Measurements from ENCODE around the gene AVPR2. TPM values are rescaled to one million over a fixed set of nuclear protein-coding genes. Genes with fewer than 3 reads are reported as not detected.
A peak's percentile ranks its signal among the peaks of the same experiment; 100 is the strongest.

The AVPR2 gene
- total RNA-seq, 2 donors from 2014 or later = 1.4 to 2.0 TPM

DNA sequence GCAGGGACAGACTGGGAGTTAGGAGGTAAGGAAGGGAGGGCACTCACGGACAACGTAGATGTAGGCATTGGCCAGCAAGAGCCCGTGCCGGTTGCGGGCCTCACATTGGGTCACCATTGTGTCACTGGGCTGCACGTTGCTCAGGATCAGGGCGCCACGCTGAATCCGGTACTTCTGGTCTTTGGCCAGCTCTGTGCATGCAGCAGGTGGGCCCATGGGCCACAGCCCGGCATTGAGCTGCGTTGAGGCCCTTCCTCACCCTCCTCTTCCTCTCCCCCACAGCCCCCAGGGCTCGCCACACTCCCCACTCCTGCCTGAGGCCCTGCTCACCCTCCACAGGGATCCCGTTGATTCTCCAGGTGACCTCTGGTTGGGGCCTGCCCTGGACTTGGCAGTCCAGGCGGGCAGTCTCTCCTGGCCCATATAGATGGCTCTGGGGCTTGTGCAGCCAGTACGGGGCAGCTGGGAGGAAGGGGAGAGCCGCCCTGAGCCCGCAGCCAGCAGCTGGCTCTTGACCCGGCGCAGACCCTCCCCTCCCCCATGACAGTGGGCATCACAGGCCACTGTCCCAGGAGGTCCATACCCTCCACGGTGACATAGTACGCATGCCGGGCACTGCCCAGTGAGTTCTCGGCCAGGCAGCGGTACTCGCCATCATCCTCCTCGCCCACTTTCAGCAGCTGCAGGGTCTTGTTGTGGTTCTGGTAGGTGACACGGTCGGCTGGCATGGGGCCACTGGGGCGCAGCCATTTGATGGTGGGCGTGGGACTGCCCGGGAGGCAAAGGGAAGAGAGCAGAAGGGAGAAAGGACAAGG lies 34.8 kb upstream of the AVPR2 start:
- DNase-seq (ENCODE audit: low spot score) = peak; percentile 68
- intact Hi-C loops (cut with DNase I) = no loop called here

DNA sequence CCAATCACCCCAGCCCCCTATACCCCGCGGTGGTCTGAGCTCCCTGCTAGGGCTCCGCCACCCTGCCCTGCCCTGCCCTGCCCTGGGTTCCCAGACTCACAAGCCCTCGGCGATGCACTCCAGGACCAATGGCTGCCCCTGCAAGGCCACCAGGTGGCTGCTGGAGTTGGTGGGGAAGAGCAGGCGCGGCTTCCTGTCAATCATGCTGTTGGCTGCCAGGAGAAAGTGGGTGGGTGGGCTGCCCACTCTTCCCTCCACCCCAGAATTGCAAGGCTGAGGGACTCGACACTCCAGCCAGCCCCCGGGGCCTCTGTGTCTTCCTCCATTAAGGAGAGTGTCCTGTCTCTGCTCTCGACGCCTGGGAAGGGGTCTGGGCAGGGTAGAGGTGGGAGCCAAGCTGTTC lies 34.2 kb upstream of the AVPR2 start:
- peak; percentile 73 for DNase-seq (ENCODE audit: low spot score)
- intact Hi-C loops (cut with DNase I) = no loop called here

DNA sequence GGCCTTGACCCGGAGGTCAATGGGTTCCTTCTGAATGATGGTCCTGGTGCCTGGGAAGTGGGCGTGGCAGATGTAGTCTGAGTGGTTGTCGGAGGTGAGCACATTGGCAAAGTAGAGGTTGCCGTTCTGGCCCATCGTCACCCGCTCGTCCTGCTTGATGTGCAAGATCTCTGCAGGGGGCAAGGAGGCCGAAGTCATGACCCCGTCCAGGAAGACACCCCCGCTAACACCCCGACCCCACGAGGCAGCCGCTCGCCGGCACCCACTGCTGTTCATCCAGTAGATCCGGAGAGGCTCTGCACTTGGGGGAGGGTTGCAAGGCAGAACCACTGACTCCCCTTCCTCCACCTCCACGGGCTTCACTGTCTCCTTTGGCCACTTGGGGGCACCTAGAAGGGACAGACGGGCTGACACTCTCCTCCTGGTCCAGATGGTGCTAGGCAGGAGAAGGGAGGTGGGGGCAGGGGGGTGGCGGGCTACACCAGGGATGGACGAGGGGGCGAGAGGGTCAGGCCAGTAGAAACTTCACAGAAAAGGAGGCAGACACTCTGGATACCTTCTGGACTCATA lies 33.6 kb upstream of the AVPR2 start:
- peak; percentile 72 for DNase-seq (ENCODE audit: low spot score)
- intact Hi-C loops (cut with DNase I) = no loop called here

DNA sequence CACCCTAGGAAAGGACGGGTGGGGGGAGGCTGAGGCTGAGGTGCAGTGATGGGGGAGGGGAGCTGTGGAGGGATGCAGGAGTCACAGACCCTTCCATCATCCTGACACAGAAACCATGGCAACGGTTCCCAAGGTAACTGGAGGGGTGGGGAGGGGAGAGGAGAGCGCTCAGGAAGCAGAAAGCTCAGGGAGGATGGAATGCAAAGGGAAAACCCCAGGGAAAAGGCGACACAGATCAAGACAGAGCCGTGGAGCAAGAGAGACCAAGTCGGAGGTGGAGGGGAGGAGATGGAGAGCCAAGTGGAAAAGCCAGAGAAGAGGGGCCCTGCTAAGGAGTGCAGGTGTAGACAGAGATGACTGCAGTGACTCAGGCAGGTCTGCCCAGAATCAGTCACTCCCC lies 33.0 kb upstream of the AVPR2 start:
- intact Hi-C loops (cut with DNase I) = no loop called here
- no peak for DNase-seq (ENCODE audit: low spot score)

DNA sequence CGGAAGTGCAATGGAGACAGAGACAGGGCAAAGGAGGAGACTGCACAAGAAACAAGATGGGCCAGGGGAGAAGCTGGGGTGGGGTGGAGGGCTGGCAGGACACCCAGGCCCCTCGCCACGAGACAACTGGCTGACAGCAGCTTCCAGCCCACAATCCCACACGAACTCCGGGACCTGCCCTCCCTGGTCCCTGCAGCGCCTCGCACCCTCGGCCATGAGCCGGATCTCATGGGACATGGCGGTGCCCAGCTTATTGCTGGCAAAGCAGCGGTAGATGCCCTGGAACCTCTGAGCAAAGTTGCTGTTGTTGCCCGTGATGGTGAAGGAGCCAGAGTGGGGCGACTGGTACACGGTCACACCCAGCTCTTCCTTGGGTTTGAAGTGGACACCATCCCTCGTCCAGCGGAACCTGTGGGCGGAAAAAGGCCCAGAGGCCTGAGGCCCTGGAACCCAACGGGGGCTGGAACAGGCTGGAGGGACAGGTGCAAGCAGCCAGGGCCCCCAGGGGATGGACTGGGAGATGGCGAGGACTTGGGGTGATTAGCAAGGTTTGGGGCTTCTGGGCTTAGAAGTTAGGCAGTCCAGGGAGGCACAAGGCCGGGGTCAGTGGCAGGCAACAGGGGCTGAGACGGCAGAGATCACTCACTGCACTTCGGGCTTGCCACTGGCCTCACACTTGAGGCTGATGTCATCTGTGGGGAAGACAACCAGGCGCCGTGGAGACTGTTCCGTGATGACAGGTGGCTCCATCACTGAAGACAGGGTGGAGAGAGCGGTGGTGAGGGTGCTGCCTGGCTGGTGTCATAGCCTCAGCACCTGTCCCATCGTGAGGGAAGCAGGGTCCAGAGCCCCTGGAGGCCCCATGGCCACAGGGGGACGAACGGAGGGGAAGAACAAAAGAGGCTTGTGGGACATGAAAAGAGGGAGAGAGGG lies 32.3 kb upstream of the AVPR2 start:
- no peak for DNase-seq (ENCODE audit: low spot score)
- intact Hi-C loops (cut with DNase I) = no loop called here

DNA sequence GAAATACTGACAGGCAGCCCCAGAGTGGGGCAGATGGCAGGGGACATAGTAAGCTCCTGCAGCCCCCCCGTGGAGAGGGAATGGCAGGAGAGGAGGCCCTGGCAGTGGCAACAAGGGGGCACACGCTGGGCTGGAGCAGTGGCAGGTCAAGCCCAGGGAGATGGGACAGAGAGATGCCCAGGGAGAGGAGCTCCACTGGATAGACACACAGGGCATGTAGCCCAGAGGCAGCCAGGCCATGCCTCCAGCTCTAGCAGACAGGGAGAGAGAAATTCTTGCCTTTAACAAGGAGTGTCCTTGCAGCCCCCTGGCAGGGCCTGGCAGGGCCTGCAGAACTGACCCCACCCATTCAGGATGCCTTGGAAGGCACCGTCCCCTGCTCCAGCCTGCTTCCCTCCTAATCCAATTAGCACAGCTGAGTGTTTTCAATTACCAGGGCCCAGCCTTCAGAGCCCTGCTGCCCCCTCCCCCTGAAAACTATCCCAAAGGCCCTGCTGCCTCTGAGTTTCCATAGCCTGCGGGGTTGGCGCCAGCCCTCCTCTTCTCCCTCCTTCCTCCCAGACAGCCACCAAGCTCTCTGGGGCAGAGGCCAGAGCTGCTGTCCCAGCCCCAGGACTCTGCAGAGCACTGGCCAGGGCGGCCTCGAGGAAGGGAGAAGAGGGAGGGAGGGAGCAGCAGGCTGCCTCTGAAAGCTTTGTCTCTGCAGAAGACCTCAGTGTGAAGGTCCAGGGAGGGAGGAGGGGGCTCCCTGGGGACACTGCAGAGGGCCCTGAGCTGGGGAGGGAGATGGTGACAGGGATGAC lies 31.0 kb upstream of the AVPR2 start:
- intact Hi-C loops (cut with DNase I) = no loop called here
- DNase-seq (ENCODE audit: low spot score) = peak; percentile 67

DNA sequence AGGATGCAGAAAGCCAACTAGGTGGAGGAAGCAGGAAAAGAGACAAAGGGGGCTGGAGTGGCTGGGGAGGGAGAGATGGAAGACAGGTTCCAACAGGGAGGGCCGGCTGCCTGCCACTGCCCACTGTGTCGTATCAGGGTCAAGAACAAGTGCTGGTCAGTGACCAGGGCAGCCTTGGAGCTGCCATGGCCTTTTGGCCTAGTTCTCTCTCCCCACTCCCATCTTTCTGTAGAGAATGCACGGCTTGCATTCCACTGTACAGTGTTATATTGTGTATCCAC lies 30.4 kb upstream of the AVPR2 start:
- no peak for DNase-seq (ENCODE audit: low spot score)
- intact Hi-C loops (cut with DNase I) = no loop called here

DNA sequence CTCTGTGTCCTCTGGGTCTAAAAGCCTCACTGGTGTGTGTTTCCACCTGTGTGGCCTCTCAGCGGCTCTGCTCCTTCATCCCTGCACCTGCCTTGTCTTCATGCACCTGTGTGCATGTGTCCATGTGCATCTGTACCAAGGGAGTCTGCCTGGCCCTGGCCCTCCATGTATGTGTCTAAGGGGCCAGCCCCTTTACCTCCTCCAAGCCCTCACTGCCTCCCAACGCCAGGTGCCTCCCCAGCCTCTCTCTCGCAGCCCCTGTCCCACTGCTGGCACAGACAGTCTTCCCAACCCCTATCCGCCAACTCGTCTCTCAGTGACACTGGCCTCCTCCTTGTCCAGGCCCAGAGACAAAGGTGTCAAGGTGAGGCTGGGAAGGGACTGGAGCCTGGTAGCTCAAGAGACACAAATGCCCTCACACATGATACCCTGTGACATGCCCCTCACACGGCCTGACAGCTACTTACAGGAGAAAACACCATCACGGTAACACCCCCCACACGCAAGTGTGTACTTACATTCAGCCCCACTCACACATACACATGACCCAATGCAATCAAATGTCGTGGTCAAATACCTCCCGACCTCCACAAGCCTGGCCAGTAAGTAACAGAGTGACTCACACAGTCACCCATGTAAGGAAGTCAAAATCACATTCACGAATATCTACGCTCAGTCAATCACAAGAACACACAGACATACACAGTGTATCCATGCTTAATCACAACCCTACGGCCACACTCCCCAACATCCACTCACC lies 29.9 kb upstream of the AVPR2 start:
- DNase-seq (ENCODE audit: low spot score) = peak; percentile 50
- intact Hi-C loops (cut with DNase I) = no loop called here

DNA sequence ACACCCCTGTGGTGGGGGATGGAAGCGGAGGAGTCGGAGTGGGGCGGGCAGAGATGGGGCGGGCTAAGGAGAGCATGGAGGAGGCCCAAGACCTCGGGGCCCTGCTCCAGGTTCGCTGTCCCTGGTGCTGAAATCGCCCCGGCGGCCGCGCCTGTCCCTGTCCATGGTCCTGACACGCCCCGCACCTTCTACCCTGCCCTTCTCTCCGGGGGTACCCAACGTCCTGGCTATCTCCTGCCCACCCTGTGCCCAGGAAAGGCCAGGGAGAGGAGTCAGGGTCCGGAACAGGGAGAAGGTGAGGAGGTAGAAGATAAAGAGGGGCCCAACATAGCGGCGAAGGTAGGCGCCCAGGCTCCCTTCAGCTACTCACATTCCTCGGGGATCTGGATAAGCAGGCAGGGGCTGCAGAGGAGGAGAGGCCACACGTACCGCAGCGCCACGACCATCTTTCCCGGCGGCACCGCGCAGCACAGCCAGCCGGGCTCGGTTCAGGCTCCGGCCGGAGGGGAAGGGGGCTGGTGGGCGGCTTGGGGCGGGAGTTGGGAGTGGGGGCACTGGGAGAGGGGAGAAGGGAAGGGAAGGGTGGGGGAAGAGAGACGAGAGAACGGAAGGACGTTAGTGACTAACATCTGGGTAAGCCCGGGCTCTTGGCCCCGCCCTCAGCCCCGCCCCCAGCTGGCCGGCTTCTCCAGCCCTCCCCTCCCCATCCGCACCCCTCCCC lies 28.9 kb upstream of the AVPR2 start:
- intact Hi-C loops (cut with DNase I) = no loop called here
- DNase-seq (ENCODE audit: low spot score) = peak; percentile 87

DNA sequence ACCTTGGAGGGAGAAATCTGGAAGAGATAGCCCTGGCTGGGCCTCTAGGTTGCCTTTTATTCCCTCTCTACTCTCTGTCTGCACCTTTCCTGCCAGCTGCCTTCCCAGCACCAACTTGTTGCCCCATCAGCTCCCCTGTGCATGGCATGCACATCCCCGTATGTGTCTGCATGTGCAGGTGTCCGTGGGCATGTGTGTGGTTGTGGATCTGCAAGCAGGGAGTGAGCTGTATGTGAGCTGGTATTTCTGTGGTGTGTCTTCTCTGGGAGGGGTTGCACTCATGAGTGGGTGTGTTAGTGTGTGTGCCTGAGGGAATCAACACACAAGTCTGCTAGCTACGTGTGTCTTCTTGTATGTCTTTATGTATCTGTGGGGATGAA lies 28.4 kb upstream of the AVPR2 start:
- intact Hi-C loops (cut with DNase I) = no loop called here
- no peak for DNase-seq (ENCODE audit: low spot score)

DNA sequence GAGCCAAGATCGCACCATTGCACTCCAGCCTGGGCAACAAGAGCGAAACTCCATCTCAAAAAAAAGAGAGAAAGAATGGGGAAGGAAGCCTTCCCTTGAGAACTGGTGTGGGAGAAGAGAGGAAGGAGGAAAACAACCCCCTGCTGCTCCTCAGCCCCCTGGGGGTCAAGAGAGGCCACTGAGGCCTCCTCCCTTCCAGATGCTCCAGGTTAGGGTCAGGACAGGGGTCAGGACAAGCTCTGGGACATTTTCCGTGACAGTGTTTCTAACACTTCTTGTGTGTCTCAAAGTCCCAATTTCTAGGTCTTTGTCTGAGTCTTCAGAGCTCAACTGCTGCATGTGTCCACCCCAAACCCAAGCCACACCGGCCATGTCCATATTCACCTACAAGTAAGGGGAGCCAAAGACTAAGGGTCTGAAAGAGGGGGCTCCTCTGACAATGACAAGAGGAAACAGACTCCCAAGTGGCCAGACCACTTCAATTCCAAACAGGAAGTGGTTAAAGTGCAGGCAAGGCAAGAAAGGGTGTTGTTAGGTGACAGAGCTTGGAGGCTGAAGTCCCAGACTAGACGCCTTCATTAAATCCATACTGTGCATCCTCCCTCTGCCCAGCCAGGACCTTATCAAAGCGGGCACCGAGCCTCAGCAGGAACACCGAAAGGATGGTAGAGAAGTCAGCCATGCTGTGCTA lies 26.8 kb upstream of the AVPR2 start:
- intact Hi-C loops (cut with DNase I) = no loop called here
- DNase-seq (ENCODE audit: low spot score) = peak; percentile 12

DNA sequence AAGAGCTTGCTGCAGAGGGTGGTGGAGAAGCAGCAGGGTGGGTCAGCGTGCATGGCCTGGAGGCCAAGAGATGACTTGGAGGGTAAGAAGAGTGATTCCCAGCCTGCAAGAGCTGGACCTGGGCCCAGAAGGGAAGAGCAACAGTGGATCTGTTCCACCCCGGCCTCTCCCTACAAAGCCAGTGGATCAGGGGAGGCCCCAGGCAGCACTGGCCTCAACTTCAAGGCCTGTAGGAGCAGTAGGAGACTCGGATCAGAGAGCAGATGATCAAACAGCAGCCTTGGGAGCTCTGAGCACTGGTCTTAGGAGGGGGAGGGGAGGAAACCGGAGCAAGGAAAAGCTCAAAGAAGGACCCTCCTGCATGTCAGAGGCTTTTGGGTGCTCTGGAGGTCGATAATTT lies 26.1 kb upstream of the AVPR2 start:
- no peak for DNase-seq (ENCODE audit: low spot score)
- intact Hi-C loops (cut with DNase I) = no loop called here

DNA sequence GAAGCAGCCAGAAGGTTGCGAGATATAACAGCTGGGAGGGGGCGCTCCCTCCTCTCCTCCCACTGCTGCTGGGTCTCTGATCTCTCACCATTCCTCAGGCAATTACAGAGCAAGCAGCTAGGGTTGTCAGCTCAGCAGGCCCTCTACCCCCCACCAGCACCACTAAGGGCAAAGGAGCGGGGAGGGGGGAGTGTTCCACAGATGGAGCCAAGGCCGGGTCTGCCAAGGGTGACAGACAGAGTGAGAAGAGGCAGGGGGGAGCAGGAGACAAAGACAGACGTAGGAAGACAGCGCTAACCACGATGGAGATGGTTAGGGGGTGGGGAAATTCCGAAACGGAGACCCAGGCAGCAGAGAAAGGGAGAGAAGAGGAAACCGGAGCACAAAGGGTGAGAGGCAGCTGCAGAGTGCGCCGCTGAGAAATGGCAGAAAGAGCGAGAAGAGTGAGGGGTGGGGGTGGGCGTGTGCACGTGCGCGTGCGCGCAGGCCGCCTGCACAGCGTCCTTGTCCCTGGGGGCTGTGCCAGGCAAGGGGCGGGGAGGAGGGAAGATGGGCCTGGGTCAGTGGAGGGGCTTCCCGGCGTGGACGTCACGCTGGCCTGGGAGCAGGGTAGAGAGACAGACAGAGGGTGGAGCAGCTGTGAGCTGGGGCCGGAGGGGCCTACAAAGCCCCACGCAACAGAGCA lies 25.4 kb upstream of the AVPR2 start:
- intact Hi-C loops (cut with DNase I) = no loop called here
- no peak for DNase-seq (ENCODE audit: low spot score)

DNA sequence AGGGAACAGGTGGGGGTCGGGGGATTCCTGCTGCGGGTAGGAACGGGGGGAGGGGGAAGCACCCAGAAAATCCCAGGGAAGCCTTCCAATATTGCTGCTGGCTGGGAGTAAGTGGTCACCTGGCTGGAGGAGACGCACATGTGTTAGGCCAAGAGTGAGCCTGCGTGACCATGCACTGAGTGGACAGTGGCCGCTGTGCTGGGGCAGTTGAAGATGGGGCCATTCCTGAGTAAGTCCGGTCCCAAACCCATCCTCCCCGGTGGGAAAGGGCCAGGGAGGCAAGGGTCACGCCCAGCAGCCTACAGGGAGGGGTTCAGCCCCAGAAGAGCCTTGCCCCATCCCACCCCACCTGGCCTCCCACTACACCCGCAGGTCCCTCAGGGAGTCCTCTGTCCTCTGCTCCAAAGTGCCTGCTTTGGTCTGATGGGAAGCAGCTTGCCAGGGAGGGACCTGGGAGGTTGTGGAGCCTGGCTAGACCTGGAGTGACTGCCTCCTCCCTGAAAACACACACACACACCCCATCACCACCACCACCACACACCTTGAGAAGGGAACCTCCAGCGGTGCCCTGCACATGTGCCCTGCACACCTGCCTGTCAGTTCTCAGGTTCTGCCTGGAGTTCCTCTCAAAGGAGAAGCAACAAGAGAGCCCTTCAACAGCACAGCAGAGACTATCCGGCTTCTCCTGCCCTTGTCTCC lies 24.6 kb upstream of the AVPR2 start:
- intact Hi-C loops (cut with DNase I) = no loop called here
- no peak for DNase-seq (ENCODE audit: low spot score)

DNA sequence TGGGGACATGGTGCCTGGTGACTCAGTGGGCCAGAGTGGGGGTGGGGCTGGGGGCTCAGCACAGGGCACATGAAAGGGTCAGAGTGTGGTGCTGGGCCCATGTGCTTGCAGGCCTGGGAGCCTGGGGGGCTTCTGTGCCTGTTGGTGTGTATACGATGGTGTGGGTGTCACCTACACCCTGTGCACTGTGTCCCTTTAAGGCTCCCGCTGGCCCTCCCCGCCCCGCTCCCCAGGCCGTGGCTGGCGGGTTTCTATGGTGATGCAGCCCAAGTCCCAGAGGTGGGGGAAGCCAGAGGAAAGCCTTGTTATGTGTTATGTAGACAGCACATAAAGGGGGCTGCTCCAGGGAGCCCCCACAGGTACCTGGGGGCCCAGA lies 24.0 kb upstream of the AVPR2 start:
- intact Hi-C loops (cut with DNase I) = no loop called here
- DNase-seq (ENCODE audit: low spot score) = no peak

DNA sequence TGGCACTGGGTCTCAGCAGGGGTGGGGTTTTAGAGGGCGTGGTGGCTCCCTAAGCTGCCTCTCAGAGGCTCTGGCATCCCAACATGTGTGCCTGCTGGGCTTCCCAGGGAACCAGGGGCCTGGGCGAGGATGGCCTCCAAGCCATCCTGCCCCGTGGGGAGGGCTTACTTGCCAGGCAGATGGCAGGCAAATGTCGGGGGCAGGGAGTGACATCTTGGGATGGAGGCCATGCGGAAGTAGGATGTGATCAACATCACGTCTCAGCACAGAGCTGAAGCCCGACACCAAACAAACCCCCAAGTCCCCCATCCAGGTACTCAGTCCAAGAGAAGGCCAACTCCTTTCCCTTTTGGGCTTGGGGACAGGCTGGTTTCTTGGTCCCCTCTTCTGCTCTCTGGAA lies 23.2 kb upstream of the AVPR2 start:
- intact Hi-C loops (cut with DNase I) = no loop called here
- DNase-seq (ENCODE audit: low spot score) = no peak

DNA sequence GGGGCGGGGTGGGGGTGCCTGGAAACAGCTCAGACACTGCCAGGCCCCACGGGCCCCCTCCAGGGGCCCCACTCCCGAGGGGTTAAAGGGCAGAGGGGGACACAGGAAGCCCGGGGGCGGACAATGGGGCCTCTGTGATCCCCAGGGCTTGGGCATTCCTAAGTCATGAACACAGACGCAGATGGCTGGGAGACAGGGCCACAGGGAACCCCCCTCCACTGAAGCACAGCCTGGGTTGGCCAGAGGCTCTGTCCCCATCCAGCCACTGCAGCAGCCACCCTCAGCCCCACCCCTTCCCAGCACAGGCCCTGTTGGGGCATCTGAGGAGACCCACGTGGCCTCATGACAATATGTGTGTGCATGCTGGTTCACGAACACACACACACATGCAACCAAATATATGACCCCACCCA lies 22.4 kb upstream of the AVPR2 start:
- DNase-seq (ENCODE audit: low spot score) = no peak
- intact Hi-C loops (cut with DNase I) = no loop called here

Data from posterior vena cava (tissue), 2 donors.